HPDE6-E6E7 (cell line): ENCODE data around the gene SHPK.
A peak's percentile ranks its signal among the peaks of the same experiment; 100 is the strongest.
"Not testable (repeated sequence)": the region's sequence is repeated elsewhere in the genome, so short reads cannot be mapped to it uniquely, and the experiment has no call there.

Experiments
- DNase-seq: peaks from one replicate; pipeline ENCODE4 v3.0.0; 2011; ENCODE audit warnings: missing footprints; ENCODE audit errors: extremely low spot score

SHPK gene

GRCh38 chr17:3590231-3590630 lies 45.8 kb downstream of the SHPK start:
- DNase-seq, result no peak

DNA sequence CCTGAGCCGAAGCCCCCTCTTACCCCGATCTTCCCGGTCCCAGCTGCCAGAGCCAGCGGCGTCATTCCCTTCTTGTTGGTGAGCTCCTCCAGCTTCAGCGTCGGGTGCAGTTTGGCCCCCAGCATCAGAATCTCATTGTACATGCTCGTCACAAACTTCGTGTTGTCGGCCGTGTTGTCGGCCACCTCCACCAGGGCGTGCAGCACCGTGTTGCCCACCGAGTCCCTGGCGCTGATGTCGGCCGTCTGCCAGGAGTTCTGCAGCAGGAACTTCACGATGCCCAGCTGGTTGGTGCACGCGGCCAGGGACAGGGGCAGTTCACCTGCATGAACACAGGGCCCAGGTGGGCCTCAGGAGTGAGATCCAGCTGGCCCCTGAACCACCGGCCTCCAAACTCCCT lies 46.3 kb downstream of the SHPK start:
- no peak for DNase-seq

DNA sequence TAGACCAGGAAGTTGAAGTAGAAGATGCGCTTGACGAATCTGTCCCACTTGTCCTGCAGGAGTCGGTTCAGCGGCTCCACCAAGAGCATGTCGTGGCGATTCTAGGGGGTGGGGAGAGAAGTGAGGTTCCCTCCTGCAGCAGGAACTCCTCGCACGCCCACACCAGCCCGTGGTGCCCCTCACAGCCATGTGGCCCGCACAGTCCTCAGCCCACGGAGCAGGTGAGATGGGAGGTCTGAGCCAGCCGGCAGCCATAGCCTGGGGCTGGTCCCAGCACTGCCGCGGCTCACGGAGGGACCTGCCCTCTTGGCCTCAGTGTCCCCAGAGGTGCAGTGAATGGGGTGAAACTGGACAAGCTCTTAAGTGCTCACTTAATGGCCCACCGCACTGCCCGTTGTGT lies 50.2 kb downstream of the SHPK start:
- DNase-seq, result no peak

- no peak for DNase-seq
Observed at GRCh38 chr17:3583456-3583855, 52.6 kb downstream of the SHPK start.

DNA sequence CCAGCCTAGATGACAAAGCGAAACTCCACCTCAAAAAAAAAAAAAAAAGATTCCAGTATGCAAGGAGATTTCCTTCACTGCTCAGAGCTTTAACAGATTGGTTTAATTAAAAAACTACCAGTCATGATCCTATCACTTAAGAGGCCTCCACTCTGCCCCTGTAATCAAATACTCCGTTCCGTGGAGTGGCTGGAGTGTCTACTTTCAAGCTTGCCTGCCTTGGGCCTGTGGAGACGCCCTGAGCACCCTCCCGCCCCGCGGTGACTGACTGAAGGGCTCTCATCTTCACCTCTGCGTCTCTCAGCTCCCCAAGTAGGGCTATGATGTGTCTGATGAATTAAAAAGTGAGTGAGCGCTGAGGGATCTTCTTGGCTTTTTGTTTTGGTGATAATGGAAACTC lies 53.1 kb downstream of the SHPK start:
- DNase-seq, result no peak

DNA sequence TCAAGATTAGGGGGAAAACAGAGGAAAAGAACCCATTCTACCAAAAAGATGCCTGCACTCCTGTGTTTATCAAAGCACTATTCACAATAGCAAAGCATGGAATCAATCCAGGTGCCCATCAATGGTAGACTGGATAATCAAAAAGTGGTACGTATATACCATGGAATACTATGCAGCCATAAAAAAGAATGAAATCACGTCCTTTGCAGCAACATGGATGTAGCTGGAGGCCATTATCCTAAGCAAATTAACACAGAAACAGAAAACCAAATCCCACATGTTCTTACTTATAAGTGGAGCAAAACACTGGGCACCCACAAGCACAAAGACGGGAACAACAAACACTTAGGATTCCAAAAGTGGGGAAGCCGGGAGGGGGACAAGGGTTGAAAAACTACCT lies 57.4 kb downstream of the SHPK start:
- DNase-seq, result not testable (repeated sequence)

DNA sequence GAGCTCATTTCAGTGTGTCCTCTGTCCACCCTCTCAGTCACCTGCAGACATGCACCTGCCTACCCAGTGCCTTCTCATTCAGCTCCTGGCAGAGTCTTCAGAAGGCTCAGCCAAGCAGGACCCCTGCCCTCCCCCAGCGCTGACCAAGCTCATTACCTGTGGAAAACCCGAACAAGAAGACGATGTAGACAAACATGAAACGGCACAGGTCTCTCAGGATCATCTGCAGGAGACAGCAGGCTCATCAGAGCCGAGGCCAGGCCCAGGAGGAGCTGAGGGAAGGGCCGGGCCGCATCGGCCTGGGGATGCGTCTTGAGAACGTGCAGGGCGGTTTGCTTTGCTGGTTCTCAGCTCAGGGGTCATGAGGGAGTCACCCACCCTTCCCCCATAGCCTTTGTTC lies 59.1 kb downstream of the SHPK start:
- DNase-seq, result no peak

- DNase-seq, result peak; percentile 35
Observed at GRCh38 chr17:3575511-3575910, 60.5 kb downstream of the SHPK start.

GRCh38 chr17:3574231-3574630 lies 61.8 kb downstream of the SHPK start:
- DNase-seq, result no peak

GRCh38 chr17:3573246-3574100 lies 62.6 kb downstream of the SHPK start:
- no peak for DNase-seq

- DNase-seq, result no peak
Observed at GRCh38 chr17:3572231-3572630, 63.8 kb downstream of the SHPK start.

DNA sequence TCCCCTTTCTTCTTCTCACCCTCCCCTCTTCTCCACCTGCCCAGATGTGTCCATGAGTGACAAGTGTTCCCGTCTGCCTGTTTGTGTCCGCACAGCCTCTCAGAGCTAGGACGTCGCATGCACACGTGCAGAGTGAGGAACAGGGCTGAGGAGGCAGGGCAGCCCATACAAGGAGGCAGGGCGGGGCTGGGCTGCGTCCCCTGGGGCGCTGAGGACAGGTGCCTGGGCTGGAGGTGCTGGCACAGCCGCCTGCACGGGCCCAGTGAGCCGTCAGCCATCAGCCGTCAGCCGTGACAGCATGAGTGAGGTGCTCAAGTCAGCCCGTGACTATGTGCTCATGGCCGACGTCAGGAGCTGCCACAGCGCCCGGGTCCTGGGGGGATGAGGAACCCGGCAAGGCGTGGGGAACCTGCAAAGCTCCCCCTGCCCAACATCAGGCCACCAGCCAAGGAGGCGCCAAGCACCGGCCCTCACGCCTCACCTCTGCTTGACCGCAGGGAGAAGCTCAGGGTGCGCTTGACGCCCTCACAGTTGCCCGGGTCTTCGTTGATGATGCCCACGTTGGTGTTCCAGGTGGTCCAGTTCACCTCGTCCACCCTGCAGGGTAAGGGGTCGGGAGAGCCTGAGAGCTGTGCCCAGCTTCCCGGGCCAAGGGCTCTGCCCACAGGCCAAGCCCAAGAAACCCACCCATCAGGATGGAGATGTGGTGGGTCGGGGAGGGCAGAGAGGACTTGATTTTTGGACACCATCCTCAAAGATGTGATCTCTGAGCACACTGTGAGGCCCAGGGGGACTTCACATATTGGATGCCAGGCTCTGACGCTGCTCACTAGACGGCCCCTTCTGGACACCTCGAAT lies 64.8 kb downstream of the SHPK start:
- DNase-seq, result no peak

GRCh38 chr17:3569534-3570137 lies 66.4 kb downstream of the SHPK start:
- DNase-seq, result no peak

DNA sequence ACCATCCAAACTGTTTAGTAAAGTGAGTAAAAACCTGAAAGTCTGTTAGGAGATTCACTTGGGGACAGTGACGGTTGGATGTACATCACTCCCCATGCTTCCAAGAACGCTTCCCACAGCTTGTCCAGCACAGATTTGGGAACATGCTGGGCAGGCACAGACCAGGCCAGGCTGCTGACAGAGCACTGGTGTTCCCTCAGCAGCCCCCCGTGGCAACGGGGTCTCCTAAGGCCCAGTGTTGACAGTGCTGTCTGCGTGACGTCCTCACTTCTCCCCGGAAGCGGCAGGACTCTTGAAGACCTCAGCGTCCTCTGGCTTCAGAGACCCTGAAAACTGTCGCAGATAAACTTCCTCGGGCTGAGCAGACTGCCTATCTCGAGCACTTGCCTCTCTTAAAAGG lies 69.5 kb downstream of the SHPK start:
- no peak for DNase-seq

DNA sequence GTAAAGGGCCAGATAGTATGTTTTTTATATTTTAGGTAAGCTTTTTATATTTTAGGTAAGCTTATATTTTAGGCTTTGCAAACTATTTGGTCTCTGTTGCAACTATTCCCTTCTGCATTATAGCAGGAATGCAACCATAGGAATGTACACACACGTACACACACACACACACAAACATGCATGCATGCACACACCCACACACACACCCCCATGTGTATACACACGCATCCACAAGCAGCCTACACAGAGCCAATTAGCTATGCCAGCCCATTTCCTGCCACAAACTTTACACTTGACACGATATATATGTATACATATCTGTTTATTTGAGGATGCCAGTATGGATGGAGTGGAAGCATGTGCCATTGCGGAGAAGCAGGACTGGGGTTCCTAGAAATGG lies 70.9 kb downstream of the SHPK start:
- DNase-seq, result no peak

- DNase-seq, result not testable (repeated sequence)
Observed at GRCh38 chr17:3564241-3564640, 71.8 kb downstream of the SHPK start.

GRCh38 chr17:3559270-3559645 lies 76.8 kb downstream of the SHPK start:
- no peak for DNase-seq

- peak; percentile 91 for DNase-seq
Observed at GRCh38 chr17:3558603-3559269, 77.3 kb downstream of the SHPK start.
